Measurements from ENCODE around the gene RFX1.
"Not testable (repeated sequence)": the region's sequence is repeated elsewhere in the genome, so short reads cannot be mapped to it uniquely, and the experiment has no call there.

The RFX1 gene

DNA sequence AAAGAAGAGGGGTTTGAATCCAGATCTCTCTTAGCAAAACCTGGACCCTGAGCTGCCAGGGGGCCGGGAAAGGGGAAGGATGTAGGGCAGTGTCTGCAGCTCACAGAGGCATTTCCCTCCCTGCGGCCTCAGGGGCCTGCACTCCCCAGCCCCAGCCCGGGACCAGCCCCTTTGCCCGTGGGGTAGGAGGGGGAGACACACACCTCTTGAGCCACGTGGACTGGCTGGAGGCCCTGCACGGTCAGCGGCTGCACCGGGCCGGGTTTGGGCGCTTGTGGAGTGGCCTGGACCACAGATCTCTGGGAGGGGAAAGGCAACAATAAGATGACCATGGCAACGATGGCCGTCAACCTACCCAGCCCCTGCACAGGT, 26.9 kb downstream of the RFX1 start:
- no peak for DNase-seq (ENCODE audit: low read depth)

DNA sequence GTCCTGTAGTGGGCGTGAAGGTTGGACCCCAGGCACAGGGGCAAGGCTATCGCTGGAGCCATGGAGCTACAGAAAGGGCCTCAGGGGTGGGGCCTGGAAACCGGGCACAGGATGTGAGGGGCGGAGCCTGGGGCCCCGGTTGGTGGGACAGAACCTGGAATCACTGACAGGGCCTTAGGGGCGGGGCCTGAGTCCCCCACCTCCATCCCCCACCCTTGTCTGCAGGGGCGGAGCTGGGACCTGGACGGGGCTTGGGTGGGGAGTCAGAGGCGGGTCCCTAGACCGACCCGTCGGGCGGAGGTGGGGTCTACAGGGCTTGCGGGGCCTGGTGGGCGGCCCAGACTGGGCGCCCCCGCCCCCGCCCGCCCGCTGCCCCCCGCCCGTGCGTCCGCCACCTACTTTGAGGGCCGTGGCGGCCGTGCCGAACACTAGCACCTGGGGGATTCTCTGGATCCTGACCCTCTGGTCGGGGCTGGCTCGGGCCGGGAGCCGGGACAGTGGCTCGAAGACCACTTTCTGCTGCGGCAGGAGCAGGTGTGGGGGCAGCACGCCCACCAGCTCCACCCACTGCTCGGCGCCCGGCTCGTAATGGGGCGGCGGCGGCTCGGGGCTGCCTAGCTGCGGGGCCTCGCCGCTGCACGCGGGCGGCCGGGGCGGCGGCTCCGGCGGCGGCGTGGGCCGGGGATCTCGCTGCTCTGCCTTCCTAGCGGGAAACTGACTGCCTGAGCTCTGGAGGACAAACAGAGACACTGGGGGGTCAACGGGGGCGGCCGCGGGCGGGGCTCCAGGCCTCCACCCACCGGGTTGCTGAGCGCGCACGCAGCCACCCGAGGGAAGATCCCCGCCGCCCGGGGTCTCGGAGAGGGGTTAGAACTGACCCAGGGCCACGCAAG, 27.5 kb downstream of the RFX1 start:
- no peak for DNase-seq (ENCODE audit: low read depth)

DNA sequence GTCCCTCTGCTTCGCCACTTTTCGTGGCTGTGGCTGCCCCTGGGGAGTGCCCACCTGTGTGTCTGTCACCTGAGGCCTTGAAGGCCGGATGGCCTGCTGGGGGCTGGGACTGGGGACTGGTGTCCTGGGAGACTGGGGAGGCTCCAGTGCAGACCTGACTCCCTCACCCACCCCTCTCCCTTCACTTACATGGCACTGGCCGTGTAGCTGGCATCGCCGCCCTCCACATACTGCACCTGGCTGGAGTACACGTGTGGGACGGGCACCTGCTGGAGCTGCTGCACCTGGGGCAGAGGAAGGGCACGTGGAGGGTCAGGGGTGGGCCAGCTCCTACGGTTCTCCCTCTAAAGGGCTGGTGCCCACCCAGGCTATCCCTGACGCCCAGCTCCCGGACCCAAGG, 28.3 kb downstream of the RFX1 start:
- DNase-seq (ENCODE audit: low read depth) = no peak

DNA sequence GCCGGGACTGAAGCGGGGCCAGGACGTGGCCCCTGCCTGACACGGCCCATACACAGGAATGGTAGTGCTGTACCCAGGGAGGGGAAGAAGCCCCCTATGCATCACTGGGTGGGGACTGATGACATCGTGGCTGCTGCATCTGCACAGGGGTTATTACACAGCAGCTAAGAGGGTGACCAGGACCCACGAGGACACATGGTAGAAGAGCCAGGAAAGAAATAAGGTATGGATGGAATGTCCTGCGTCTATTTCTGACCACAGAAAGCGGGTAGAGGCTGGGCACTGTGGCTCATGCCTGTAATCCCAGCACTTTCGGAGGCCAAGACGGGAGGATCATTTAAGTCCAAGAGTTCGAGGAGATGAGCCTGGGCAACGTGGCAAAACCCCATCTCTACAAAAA, 29.7 kb downstream of the RFX1 start:
- no peak for DNase-seq (ENCODE audit: low read depth)

DNA sequence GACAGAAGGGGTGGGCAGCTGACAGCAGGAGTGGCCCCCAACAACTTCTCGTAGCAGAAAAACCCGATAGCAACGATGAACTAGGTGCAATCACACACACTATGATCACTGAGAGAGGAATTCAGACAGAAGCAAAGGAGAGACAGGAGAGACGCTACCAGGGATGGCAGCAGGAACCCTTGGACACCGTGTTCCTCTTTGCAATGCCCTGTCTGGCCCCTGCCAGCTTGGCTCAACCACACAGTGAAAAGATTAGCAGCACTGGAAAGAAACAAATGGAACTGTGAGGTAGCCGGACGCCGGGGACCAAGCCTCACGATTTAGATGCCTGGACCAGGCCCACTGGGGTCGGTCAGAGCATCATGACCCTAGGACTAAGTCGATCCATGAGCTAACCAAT, 30.2 kb downstream of the RFX1 start:
- DNase-seq (ENCODE audit: low read depth) = no peak

DNA sequence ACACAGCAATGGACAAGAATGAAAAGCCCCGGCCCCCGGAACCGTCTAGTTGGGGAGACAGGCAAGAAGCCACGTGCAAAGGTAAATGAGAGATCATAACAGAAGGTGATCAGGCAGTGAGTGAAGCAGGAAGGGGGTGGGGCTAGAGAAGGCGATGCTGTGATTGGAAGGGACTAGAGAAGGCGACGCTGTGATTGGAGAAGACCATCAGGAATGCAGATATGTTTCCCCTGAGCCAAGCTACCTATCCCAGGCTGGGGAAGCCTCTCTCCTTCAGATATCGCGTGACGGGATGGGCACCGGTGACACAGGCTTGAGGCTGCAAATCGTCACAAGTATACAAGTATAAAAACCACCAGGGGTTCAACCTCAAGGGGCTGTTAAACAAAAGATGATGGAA, 32.0 kb downstream of the RFX1 start:
- no peak for DNase-seq (ENCODE audit: low read depth)

DNA sequence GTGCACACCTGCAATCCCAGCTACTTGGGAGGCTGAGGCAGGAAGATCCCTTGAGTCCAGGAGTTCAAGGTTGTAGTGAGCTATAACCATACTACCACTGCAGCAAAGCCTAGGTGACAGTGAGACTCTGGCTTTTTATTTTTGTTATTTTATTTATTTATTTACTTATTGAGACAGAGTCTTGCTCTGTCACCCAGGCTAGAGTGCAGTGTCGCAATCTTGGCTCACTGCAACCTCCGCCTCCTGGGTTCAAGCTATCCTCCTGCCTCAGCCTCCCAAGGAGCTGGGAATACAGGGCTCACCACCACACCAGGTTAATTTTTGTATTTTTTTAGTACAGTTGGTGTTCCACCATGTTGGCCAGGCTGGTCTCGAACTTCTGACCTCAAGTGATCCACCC, 32.6 kb downstream of the RFX1 start:
- not testable (repeated sequence) for DNase-seq (ENCODE audit: low read depth)

DNA sequence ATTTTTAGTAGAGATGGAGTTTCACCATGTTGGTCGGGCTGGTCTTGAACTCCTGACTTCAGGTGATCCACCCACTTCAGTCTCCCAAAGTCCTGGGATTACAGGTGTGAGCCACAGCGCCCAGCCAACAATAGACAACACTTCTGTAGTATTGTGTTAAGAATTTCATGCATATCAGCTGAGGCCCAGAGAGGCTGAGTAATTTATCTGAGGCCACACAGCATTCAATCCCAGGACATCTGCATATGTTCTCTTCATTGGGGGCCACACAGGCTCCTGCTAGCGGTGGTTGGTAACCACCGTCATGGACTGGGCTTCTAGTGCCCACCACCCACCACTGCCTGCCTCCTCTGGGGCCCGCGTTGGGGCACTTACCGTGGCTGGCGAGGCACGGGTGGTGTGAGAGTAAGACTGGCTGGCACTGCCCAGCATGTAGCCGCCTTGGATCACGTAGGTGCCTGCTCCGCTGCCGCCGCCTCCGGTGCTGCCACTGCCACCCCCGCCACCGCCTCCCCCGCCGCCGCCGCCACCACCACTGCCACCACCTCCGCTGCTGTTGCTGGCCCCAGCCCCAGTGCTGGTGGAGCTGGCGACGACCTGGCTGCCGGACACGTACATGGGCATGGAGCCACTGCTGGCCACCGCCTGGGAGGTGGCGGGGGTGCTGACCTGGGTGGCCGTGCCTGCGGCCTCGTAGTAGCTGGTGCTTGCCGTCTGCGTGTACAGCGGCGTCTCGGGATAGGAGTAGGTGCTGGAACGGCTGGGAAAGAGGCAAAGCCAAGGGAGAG, 33.6 kb downstream of the RFX1 start:
- no peak for DNase-seq (ENCODE audit: low read depth)

DNA sequence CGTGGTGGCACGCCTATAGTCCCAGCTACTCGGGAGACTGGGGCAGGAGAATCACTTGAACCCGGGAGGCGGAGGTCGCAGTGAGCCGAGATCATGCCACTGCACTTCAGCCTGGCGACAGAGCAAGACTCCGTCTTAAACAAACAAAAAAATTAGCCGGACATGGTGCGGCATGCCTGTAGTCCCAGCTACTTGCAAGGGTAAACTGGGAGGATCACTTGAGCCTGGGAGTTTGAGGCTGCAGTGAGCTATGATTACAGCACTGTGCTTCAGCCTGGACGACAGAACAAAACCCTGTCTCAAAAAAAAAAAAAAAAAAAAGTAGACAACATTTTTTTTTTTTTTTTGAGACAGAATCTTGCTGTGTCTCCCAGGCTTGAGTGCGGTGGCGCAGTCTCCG, 34.3 kb downstream of the RFX1 start:
- not testable (repeated sequence) for DNase-seq (ENCODE audit: low read depth)

DNA sequence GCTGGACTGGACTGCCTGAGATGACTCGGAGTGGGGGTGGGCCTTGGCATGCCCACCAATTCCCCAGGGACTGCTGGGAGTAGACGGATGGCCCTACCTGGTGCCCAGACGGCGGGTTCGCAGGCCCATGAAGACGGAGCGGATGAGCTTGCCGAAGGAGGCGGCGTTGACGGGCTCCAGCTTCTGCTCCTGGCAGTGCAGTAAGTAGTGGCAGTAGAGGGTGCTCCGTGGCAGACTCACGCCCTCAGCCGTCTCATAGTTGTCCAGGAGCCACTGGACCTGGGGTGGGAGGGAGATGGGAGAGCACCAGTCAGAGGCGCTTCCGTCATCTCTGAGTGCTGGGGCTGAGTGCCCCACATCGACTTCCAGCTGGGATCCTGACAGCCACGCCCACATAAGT, 36.2 kb downstream of the RFX1 start:
- DNase-seq (ENCODE audit: low read depth) = no peak

DNA sequence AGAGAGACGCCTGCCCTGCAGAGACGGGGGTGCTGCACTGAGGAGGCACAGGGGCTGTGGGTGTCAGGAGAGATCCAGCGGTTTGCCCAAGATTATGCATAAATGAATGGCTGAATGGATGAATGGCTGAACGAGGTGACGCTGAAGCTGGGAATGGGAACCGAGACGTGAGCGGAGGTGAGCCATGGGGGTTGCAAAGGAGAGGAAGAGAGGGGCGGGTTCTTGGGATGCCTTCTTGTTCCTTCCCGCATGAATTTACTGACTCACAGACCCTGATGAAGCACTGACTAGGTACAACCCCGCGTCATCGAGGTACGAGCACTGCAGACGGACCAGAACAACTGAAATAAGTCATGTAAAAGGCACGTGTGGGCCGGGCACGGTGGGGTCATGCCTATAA, 37.1 kb downstream of the RFX1 start:
- no peak for DNase-seq (ENCODE audit: low read depth)

DNA sequence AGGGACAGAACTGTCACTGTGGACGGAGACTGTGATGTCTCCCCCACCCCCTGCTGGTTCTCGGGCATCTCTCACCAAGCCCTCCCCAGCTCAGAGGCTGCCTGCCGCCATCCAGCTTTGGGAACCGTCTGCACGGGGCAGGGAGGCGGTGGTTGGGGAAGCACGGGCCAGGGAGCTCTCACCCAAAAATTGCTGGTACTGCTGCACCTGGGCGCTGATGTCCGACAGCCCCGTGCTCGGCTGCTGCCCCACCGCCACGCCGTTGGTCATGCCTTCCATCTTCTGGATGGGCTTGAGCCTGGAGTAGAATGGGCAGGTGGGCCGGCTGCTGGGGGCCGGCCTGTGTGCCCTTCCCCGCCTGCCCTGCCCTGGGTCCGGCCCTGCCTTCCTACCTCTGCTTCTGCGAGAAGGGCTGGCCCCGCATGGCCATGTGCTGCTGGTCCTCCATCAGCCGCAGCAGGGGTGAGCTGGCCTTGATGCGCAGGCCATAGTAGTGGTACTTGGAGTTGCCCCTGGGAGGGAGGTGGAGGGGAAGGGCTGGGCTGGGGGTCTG, 37.7 kb downstream of the RFX1 start:
- DNase-seq (ENCODE audit: low read depth) = no peak

DNA sequence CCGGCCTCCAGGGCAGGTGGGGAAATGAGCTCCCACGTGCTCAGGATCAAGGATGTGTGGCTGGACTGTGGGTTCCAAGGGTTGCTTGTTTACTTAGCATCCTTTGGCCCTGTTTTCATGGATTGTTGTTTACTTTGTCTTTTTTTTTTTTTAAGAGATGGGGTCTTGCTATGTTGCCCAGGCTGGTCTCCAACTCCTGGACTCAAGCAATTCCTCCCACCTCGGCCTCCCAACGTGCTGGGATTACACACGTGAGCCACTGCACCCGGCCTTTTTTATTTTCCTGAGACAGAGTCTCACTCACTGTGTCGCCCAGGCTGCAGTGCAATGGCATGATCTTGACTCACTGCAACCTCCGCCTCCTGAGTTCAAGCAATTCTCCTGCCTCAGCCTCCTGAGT, 38.9 kb downstream of the RFX1 start:
- not testable (repeated sequence) for DNase-seq (ENCODE audit: low read depth)

DNA sequence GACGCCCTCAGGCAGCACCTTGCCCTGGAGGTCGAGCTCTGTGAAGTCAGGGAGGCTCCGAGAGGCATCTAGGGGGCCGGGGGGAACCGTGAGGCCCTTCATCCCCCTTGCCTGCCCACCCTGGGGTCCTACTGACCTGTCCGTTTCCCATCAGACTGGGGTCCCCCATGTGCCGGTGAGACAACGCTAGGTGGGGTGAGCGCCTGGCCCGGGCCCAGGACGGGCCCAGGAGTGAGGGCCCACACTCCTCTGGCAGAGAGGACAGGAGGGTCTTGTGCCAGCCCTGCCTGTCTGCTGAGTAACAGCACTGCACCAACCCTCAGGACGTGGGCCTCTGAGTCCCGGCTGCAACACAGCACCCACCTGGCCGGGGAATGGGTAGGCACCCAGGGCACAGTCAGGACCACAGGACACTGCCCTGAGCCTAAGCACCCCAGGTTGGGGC, 39.4 kb downstream of the RFX1 start:
- DNase-seq (ENCODE audit: low read depth) = no peak

DNA sequence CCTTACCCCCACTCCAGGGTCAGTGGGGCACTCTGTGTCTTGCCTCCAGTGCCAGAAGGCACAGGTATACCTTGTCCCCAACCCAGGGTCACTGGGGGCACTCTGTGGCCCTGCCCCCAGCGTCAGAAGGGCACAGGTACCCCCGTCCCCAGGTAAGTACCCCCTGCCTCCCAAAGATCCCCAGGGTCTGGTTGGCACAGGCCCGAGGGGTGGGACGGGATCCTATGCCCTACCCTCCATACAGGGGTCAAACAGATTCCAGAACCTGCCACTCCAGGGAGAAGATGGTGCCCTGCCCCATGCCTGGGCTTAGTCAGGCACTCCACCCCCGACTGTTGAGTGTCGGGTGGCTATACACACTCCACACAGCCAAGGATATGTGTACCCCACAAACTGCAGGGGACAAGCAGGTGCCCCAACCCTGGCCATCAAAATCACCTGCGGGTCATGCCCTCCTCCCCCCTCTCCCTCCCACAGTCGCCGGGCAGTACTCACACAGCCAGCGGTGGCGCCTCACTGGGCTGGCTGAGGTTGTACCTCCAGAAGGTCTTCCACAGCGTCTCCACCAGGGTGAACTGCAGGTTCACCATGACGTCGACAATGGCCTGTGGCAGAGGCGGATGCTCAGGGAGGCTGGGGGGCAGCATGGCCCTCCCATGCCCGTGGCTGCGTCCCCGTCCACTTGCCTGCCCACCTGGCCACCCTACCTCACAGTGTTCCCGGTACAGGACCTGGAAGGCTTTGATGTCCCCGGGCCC, 40.0 kb downstream of the RFX1 start:
- DNase-seq (ENCODE audit: low read depth) = no peak

DNA sequence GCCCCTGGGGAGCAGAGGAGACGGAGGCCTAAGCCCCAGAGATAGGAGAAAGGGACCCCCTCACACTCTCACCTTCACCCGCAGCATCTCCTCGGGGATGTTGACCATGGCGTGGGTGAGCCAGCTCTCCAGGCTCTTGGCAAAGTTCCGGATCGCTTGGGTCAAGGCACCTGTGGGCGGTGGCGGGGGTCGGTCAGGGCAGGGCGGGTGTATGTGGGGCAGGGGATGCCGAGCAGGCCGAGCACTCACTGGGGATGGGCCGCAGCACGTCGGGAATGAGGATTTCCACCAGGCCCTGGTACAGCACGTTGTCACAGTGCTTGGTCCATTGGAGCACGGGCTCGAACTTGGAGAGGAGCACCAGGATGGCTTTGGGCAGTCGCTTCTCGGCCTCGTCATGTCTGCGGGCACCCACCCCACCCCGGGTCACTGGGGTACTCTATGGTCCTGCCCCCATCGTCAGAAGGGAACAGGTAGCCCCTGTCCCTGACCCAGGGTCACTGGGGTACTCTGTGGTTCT, 40.7 kb downstream of the RFX1 start:
- DNase-seq (ENCODE audit: low read depth) = no peak

DNA sequence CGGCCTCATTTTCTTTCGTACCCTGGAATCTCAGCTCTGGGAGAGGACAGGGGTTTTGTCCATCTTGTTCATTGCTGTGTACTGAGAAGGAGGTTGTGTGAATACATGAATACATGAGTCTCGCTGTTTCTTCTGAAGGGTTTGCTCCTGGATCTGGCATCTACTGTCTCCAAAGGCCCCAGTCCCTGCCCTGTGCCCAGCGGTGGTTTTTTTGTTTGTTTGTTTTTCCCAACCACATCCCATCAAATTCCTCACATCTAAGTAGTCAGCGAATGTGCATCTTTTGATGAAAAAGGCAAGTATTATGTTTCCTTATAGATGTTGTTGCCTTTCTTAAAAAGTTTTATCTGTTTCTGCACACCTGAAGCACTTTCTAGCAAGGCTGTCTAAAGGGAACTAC, 41.3 kb downstream of the RFX1 start:
- DNase-seq (ENCODE audit: low read depth) = no peak

DNA sequence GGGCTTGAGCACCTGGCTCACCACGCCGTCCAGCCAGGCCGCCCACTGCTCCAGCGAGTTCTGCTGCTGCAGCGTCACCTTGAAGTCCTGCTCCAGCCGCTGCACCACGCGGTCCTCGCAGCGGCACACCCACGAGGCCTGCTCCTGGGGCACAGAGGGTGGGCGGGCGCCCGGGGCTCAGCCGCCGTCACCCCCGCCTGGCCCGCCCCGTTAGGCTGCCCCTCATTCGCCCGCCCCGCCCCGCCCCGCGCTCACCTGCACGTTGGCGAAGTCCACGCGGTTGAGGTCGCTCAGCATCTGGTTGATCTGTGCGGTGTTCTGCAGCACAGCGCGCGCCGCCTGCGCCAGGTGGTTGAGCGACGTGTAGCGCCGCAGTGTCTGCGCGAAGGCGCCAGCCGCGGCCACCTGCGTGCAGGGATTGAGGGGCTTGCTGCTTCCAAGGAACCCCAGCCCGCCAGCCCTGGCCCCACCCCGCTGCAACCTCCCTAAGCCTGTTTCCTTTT, 42.5 kb downstream of the RFX1 start:
- DNase-seq (ENCODE audit: low read depth) = no peak

DNA sequence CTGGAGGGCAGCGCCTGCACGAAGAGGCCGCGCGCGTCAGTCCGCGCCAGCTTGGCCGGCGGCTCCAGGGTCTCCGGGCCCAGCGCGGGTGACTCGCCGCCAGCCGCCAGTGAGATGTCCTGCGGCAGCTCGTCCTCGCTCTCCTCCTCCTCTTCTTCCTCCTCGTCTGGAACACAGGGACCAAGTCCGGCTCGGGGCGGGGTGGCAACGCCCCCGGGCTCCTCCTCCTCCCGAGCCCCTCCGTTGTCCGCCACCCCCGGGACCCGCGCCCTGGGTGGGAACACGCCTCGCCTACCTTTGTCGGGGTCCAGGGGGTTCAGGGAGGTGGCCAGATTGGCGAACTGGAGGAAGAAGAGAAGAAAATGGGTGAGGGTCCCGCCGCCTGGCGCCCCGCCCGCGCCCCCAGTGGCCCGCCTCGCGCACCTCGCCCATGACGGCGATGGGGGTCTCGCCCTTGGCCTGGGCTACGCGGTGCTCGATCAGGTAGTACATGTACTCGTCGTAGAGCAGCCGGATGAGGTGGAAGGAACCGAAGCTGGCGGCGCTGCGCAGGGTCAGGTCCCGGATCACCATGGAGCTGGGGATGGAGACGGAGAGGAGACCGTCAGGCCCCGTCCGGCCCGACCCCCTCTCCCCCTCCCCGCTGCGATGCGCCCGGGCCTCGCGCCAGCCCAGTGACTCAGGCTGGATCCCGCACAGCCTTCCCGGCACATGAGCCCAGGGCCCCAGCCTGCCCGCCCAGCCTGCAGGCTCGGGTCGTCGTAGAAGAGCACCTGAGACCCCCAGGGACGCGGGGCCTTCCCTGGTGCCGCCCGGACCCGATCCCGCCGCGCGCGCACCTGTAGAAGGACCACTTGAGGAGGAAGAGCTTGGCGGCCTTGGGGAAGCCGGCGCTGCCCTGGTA, 43.2 kb downstream of the RFX1 start:
- DNase-seq (ENCODE audit: low read depth) = no peak

DNA sequence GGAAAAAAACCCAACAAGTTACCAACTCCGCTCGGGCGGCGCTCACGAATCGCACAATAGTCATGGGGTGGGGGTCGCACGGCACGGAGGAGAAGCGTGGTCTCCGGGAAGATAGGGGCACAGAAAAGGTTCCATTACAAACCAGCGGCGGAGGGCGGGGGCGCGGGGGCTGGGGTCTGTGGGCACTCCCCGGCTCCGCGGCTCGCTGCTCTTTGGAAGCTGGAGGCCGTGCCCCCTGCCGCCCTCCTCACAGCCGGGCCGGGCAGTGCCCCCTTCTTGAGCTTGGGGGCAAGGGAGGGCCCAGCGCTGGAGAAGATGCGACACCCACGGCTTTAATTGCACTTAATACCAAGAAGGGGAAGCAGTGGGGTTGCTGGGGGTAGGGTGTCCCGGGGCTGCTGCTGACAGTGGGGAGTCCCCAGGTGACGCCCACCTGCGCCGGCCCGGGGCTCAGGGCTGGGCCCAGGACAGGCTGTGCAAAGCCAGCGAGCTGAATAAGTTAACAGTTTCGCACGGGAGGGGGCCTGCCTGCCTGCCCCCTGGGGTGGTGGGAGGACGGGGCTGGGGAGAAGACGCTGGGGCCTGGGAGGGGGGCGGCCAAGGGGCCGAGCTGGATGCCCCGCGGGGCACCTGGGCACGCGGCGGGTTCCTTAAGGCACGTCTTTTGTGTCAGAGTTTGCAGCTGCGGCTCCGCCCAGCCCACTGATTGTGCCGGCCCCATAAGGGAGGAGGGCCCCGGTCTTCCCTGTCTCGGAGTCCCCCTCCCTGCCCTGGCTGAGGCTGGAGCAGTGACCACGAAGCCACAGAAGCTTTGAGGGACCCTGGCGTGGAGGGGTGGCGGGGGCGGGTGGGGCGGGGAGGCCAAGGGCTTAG, 44.1 kb downstream of the RFX1 start:
- no peak for DNase-seq (ENCODE audit: low read depth)
